HCT116 (cell line): ENCODE measurements around the gene FRG1. TPM values are rescaled to one million over a fixed set of nuclear protein-coding genes. Genes with fewer than 3 reads are reported as not detected.
A peak's percentile ranks its signal among the peaks of the same experiment; 100 is the strongest.

Source experiments
- ATAC-seq: fragments of 200-7000 bp; cut with Tn5 transposase; 2 replicates; pipeline ENCODE4 v1.9.1; 2020; ENCODE audit warnings: mild to moderate bottlenecking, moderate library complexity
- BruUV-seq: library from RNA; stranded (reverse); fragments of 400-500 nt; replicated peaks from 2 replicates; lab custom pipeline; 2021; lab: Mats Ljungman, UMichigan
- CTCF ChIA-PET: fragments of 300-600 bp; sonication (Branson Sonifier 250); formaldehyde crosslinking; loops from one replicate; lab custom pipeline; 2021; ENCODE audit warnings: antibody characterized with exemption; lab: Charles Lee
- POLR2A ChIA-PET: fragments of 300-600, 350-600 bp; sonication (Branson Sonifier 250); formaldehyde crosslinking; loops from one replicate; lab custom pipeline; 2021; ENCODE audit warnings: antibody characterized with exemption; lab: Charles Lee
- RAD21 ChIA-PET, 2 experiments: fragments of 300-600 bp; sonication (Branson Sonifier 250); formaldehyde crosslinking; loops; one replicate each; lab custom pipeline; 2023; ENCODE audit warnings: low total read pairs in 2 of 2; ENCODE audit not compliant: uncharacterized antibody in 2 of 2, unreplicated experiment in 2 of 2, low non-redundant PET in 1 of 2; lab: Charles Lee
- DNase-seq: peaks from one replicate; pipeline ENCODE4 v3.0.0-alpha.2; 2010; ENCODE audit warnings: low read depth, low spot score
- H2AFZ ChIP-seq: fragments of 200-600 bp; shearing (Covaris generic), sonication (generic); 2 replicates; pipeline ENCODE4 v1.6.1; 2017; ENCODE audit warnings: low read depth, mixed run types, mixed read lengths, antibody characterized with exemption, low read length; ENCODE audit not compliant: poor library complexity, severe bottlenecking
- H3K27ac ChIP-seq: 2 replicates; pipeline ENCODE4 v1.5.1; 2012; ENCODE audit warnings: low read depth, low read length
- H3K27me3 ChIP-seq: fragments of 200-600 bp; sonication (generic); 2 replicates; pipeline ENCODE4 v1.6.1; 2016; ENCODE audit warnings: mixed run types, low read length, mixed read lengths; ENCODE audit not compliant: insufficient read depth
- H3K36me3 ChIP-seq, 2 experiments: fragments of 200-500 bp in 1 of 2; fragments of 200-600 bp in 1 of 2; sonication (Bioruptor generic) in 1 of 2; sonication (generic) in 1 of 2; 2 replicates each; pipeline versions ENCODE4 v1.5.1 to v1.6.1; 2014 to 2016; ENCODE audit warnings: low read length in 2 of 2, inconsistent platforms in 1 of 2, mixed read lengths in 1 of 2, mixed run types in 1 of 2; ENCODE audit not compliant: insufficient read depth in 2 of 2, control insufficient read depth in 1 of 2
- H3K4me1 ChIP-seq, 2 experiments: fragments of 200-600 bp in 1 of 2; sonication (generic) in 1 of 2; 2 replicates each; pipeline versions ENCODE4 v1.5.1 to v1.6.1; 2012 to 2017; ENCODE audit warnings: low read length in 2 of 2, inconsistent platforms in 1 of 2, mild to moderate bottlenecking in 1 of 2, mixed read lengths in 1 of 2, mixed run types in 1 of 2, moderate library complexity in 1 of 2; ENCODE audit not compliant: insufficient read depth in 2 of 2, control insufficient read depth in 1 of 2
- H3K4me2 ChIP-seq: fragments of 200-600 bp; sonication (generic); 2 replicates; pipeline ENCODE4 v1.6.1; 2017; ENCODE audit warnings: mixed run types, low read length, mixed read lengths
- H3K4me3 ChIP-seq, 2 experiments: fragments of 200-600 bp in 1 of 2; sonication (generic) in 1 of 2; replicated peaks in 1 of 2; 2 replicates each; pipeline ENCODE4 v1.5.1; 2011 to 2016; ENCODE audit warnings: low read length in 2 of 2, control low read depth in 1 of 2, low read depth in 1 of 2, mild to moderate bottlenecking in 1 of 2, mixed read lengths in 1 of 2, mixed run types in 1 of 2
- H3K79me2 ChIP-seq: fragments of 200-600 bp; sonication (generic); 2 replicates; pipeline ENCODE4 v1.6.1; 2017; ENCODE audit warnings: mild to moderate bottlenecking, mixed run types, low read length, moderate library complexity, mixed read lengths; ENCODE audit not compliant: insufficient read depth
- H3K9ac ChIP-seq: fragments of 200-600 bp; sonication (generic); 2 replicates; pipeline ENCODE4 v1.6.1; 2016; ENCODE audit warnings: low read length, mixed read lengths
- H3K9me2 ChIP-seq: fragments of 200-600 bp; sonication (generic), shearing (Covaris generic); 2 replicates; pipeline ENCODE4 v1.6.1; 2017; ENCODE audit warnings: mixed run types, mild to moderate bottlenecking, moderate library complexity; ENCODE audit not compliant: insufficient read depth
- H3K9me3 ChIP-seq, 2 experiments: fragments of 200-500 bp in 1 of 2; fragments of 200-600 bp in 1 of 2; sonication (Bioruptor generic) in 1 of 2; sonication (generic) in 1 of 2; 2 replicates each; pipeline ENCODE4 v1.6.1; 2014 to 2017; ENCODE audit warnings: low read length in 2 of 2, mixed read lengths in 2 of 2, inconsistent platforms in 1 of 2, low read depth in 1 of 2, mild to moderate bottlenecking in 1 of 2, mixed run types in 1 of 2, moderate library complexity in 1 of 2; ENCODE audit not compliant: control insufficient read depth in 1 of 2, insufficient read depth in 1 of 2
- H4K20me1 ChIP-seq: fragments of 200-600 bp; sonication (generic), shearing (Covaris generic); 2 replicates; pipeline ENCODE4 v1.6.1; 2017; ENCODE audit warnings: mixed run types, mild to moderate bottlenecking, moderate library complexity; ENCODE audit not compliant: insufficient read depth
- CTCF ChIP-seq, 3 experiments: fragments of 200-600 bp in 1 of 3; sonication (generic) in 1 of 3; IDR thresholded peaks in 2 of 3; conservative IDR thresholded peaks in 1 of 3; 2 replicates each; pipeline ENCODE4 v1.5.1; 2012 to 2017; ENCODE audit warnings: low read depth in 2 of 3, low read length in 2 of 3, antibody characterized with exemption in 1 of 3, borderline replicate concordance in 1 of 3, control low read depth in 1 of 3, mild to moderate bottlenecking in 1 of 3, mixed read lengths in 1 of 3, mixed run types in 1 of 3, moderate library complexity in 1 of 3; ENCODE audit not compliant: insufficient read depth in 1 of 3
- EGR1 ChIP-seq: IDR thresholded peaks from 2 replicates; pipeline ENCODE4 v1.6.1; 2012; ENCODE audit warnings: low read depth
- ELF1 ChIP-seq: IDR thresholded peaks from 2 replicates; pipeline ENCODE4 v1.6.1; 2012; ENCODE audit warnings: low read depth, borderline replicate concordance
- EZH2 ChIP-seq: fragments of 200-600 bp; sonication (generic); IDR thresholded peaks from 2 replicates; pipeline ENCODE4 v1.6.1; 2017; ENCODE audit warnings: antibody characterized with exemption, mixed run types
- FOSL1 ChIP-seq: IDR thresholded peaks from 2 replicates; pipeline ENCODE4 v1.6.1; 2012; ENCODE audit warnings: low read depth
- MAX ChIP-seq: IDR thresholded peaks from 2 replicates; pipeline ENCODE4 v1.6.1; 2012
- POLR2A ChIP-seq: IDR thresholded peaks from 2 replicates; pipeline ENCODE4 v1.7.0; 2011; ENCODE audit warnings: borderline replicate concordance; ENCODE audit not compliant: insufficient read depth, insufficient read length; ENCODE audit errors: extremely low read depth
- RAD21 ChIP-seq: IDR thresholded peaks from 2 replicates; pipeline ENCODE4 v1.6.1; 2012; ENCODE audit warnings: low read depth, mild to moderate bottlenecking
- SIN3A ChIP-seq: IDR thresholded peaks from 2 replicates; pipeline ENCODE4 v1.6.1; 2012; ENCODE audit warnings: low read depth
- ZNF274 ChIP-seq: fragments of 200-500 bp; sonication (Bioruptor generic); IDR thresholded peaks from 2 replicates; pipeline ENCODE4 v1.6.1; 2014; ENCODE audit warnings: mild to moderate bottlenecking, low read depth, low read length, inconsistent platforms
- intact Hi-C: fragments of 100-400 bp; cut with micrococcal nuclease; formaldehyde crosslinking; loops from 2 replicates; pipeline ENCODE4 v1.10.0; 2022
- total RNA-seq: library from RNA; stranded (reverse); gene quantifications from one replicate; pipeline ENCODE4 v1.2.1, GENCODE V29; 2021; ENCODE audit not compliant: unreplicated experiment

Gene FRG1
- total RNA-seq, 1 experiment from 2014 or later = 44.5 TPM

- Histone ChIP-seq H3K79me2 (no peaks in the 10 kb centered on the region), H3K9ac (no peak overlapping the region), H3K9me3 (no peaks in the 10 kb centered on the region), H3K4me3 (no peak overlapping the region), H3K36me3 (no peaks in the 10 kb centered on the region), H3K4me2 (no peak overlapping the region), H3K4me1 (no peaks in the 10 kb centered on the region), H2AFZ (no peak overlapping the region), H4K20me1 (no peaks in the 10 kb centered on the region), H3K9me2 (no peaks in the 10 kb centered on the region), H3K27ac (no peak overlapping the region), H3K27me3 (no peaks in the 10 kb centered on the region)
- no TSS peak for BruUV-seq
- intact Hi-C loops = no loop called here
- DNase-seq (no peak), ATAC-seq (no peak)
- CTCF ChIA-PET = no interaction called here
- RAD21 ChIA-PET = no interaction called here
- POLR2A ChIA-PET = no interaction called here
- TF ChIP-seq RAD21 = 0 out of 2 replicates have a peak, but pooled peaks have one; percentile 19
- TF ChIP-seq ELF1 = no peak
- TF ChIP-seq CTCF (IDR thresholded peaks at IDR 0.05 in 2 of 3, conservative IDR thresholded peaks at IDR 0.05 in 1 of 3; ENCODE audit: borderline replicate concordance in 1 of 3, insufficient read depth in 1 of 3, low read depth in 2 of 3, low read length in 2 of 3) = peak; percentile 30 to 69 (median 64); a peak in 5 of 6 replicates
Observed at GRCh38 chr4:189912170-189912569, 28.5 kb upstream of the FRG1 start.

- H3K9ac ChIP-seq = no peak overlapping the region
- no peak for ATAC-seq
- H2AFZ ChIP-seq = no peak overlapping the region
- H3K4me1 ChIP-seq = no peaks in the 10 kb centered on the region
- CTCF ChIA-PET = no interaction called here
- no peak overlapping the region for H3K4me2 ChIP-seq
- no peak overlapping the region for H3K4me3 ChIP-seq
- H3K79me2 ChIP-seq = no peaks in the 10 kb centered on the region
- no peak overlapping the region for H3K27ac ChIP-seq
- intact Hi-C loops = no loop called here
- no peaks in the 10 kb centered on the region for H4K20me1 ChIP-seq
- RAD21 ChIA-PET = no interaction called here
- H3K9me2 ChIP-seq = no peaks in the 10 kb centered on the region
- no peak for DNase-seq
- no peaks in the 10 kb centered on the region for H3K36me3 ChIP-seq
- no peaks in the 10 kb centered on the region for H3K9me3 ChIP-seq
- TF ChIP-seq FOSL1 = no peak
- TF ChIP-seq EZH2 = no peak
- TF ChIP-seq POLR2A = no peak
- no peak for TF ChIP-seq EGR1
- no peak for TF ChIP-seq MAX
- TF ChIP-seq ZNF274 = no peak
- no peak for TF ChIP-seq SIN3A
- POLR2A ChIA-PET = no interaction called here
- no TSS peak for BruUV-seq
- no peaks in the 10 kb centered on the region for H3K27me3 ChIP-seq
Observed at GRCh38 chr4:189917161-189917891, 23.3 kb upstream of the FRG1 start.
